ENCODE measurements around the gene AIRE.
"Not testable (repeated sequence)": the region's sequence is repeated elsewhere in the genome, so short reads cannot be mapped to it uniquely, and the experiment has no call there.

- not testable (repeated sequence) for TF ChIP-seq CTCF, POLR2A (IDR thresholded peaks at IDR 0.05)
Measured at GRCh38 chr21:44342981-44343380, 57.3 kb downstream of the AIRE start.
